AG04450 (cell line): ENCODE measurements around the gene DENND4B. TPM values are rescaled to one million over a fixed set of nuclear protein-coding genes. Genes with fewer than 3 reads are reported as not detected.

Experiments
- CTCF ChIA-PET: fragments of 300-600, 350-600 bp; formaldehyde crosslinking; extraction: SDS; loops from one replicate; lab custom pipeline; 2022; ENCODE audit warnings: antibody characterized with exemption, inconsistent platforms; lab: Charles Lee
- POLR2A ChIA-PET: fragments of 350-600 bp; formaldehyde crosslinking; extraction: SDS; loops from one replicate; lab custom pipeline; 2021; ENCODE audit warnings: antibody characterized with exemption, inconsistent platforms; lab: Yijun Ruan, JAX
- DNase-seq: peaks from one replicate; pipeline ENCODE4 v3.0.0-alpha.2; 2011; ENCODE audit warnings: low read depth, low spot score
- H3K27ac ChIP-seq: one replicate; pipeline ENCODE4 v1.5.1; 2012; ENCODE audit warnings: low read depth, low read length, control low read depth
- H3K27me3 ChIP-seq: one replicate; pipeline ENCODE4 v1.6.0; 2012; ENCODE audit warnings: low read length; ENCODE audit not compliant: control insufficient read depth, insufficient read depth
- H3K4me3 ChIP-seq: 2 replicates; pipeline ENCODE4 v1.5.1; 2011; ENCODE audit warnings: mild to moderate bottlenecking, low read depth, low read length, control low read depth
- H3K9me3 ChIP-seq: 2 replicates; pipeline ENCODE4 v1.5.1; 2012; ENCODE audit warnings: low read length; ENCODE audit not compliant: control insufficient read depth, insufficient read depth
- CTCF ChIP-seq: IDR thresholded peaks from 2 replicates; pipeline ENCODE4 v1.5.1; 2011; ENCODE audit warnings: low read depth, low read length, control low read depth, inconsistent platforms
- polyA plus RNA-seq: library from polyadenylated mRNA; depleted of rRNA; stranded (reverse); fragments of >200 nt; gene quantifications from 2 replicates; pipeline ENCODE4 v1.2.3, GENCODE V29; 2011

DENND4B gene
- polyA plus RNA-seq, 1 experiment, result 10.3 TPM

- DNase-seq, result no peak
- no peaks in the 10 kb centered on the region; the same call in 1 of the 2 replicates for H3K9me3 ChIP-seq
- no peak for TF ChIP-seq CTCF
- CTCF ChIA-PET, result interaction anchor here (0.5 to 3.5 kb wide), 8 partner anchors 8 to 180 kb away, joined by 3 to 31 read pairs (median 4); partner anchors contain the start of genes CREB3L4 and RAB13
- H3K4me3 ChIP-seq, result peak within 1 kb of the TSS; percentile 94
- peak within 1 kb of the TSS; percentile 70 for H3K27ac ChIP-seq
- POLR2A ChIA-PET, result interaction anchor here (0.7 to 3.9 kb wide), 14 partner anchors 8 to 344 kb away, joined by 3 to 39 read pairs (median 5); partner anchors contain the start of genes CHTOP, CREB3L4, CRTC2 and DENND4B
- H3K27me3 ChIP-seq, result no peaks in the 10 kb centered on the region
Observed at GRCh38 chr1:153977250-153978240, 31.0 kb upstream of the DENND4B start, which contains the start of gene JTB. JTB (minus strand) TSS chr1:153977674; CDS start chr1:153977252, 422 bp downstream.

GRCh38 chr1:153976819-153977249 is 30.3 kb upstream of the DENND4B start:
- Histone ChIP-seq H3K4me3 (peak overlapping the region; percentile 94), H3K27ac (peak overlapping the region; percentile 70), H3K27me3 (no peaks in the 10 kb centered on the region), H3K9me3 (no peaks in the 10 kb centered on the region; the same call in 1 of the 2 replicates)
- CTCF ChIA-PET, result interaction anchor here (0.6 to 3.5 kb wide), 3 partner anchors 10 to 179 kb away, joined by 3 to 31 read pairs (median 18); partner anchors contain the start of genes CREB3L4 and RAB13
- no peak for TF ChIP-seq CTCF
- no peak for DNase-seq
- POLR2A ChIA-PET, result interaction anchor here (1.1 to 3.9 kb wide), 8 partner anchors 9 to 244 kb away, joined by 4 to 39 read pairs (median 7); partner anchors contain the start of genes CREB3L4, DENND4B, RAB13 and RPS27

GRCh38 chr1:153973525-153973924 is 27.0 kb upstream of the DENND4B start:
- TF ChIP-seq CTCF, result no peak
- DNase-seq, result no peak
- CTCF ChIA-PET, result interaction anchor here (1.3 kb wide), 1 partner anchor 27 kb away, joined by 3 read pairs; the partner anchor contains the start of gene DENND4B
- H3K27me3 ChIP-seq, result no peaks in the 10 kb centered on the region
- POLR2A ChIA-PET, result no interaction called here
- no peaks in the 10 kb centered on the region; the same call in 1 of the 2 replicates for H3K9me3 ChIP-seq
- no peak overlapping the region for H3K4me3 ChIP-seq
- no peak overlapping the region for H3K27ac ChIP-seq

GRCh38 chr1:153973071-153973470 is 26.6 kb upstream of the DENND4B start:
- H3K9me3 ChIP-seq, result no peaks in the 10 kb centered on the region; the same call in 1 of the 2 replicates
- CTCF ChIA-PET, result interaction anchor here (1.5 kb wide), 1 partner anchor 14 kb away, joined by 4 read pairs; no protein-coding TSS in a partner anchor
- H3K4me3 ChIP-seq, result no peak overlapping the region
- TF ChIP-seq CTCF, result no peak
- no peak for DNase-seq
- no peak overlapping the region for H3K27ac ChIP-seq
- H3K27me3 ChIP-seq, result no peaks in the 10 kb centered on the region
- POLR2A ChIA-PET, result no interaction called here
